Measurements from ENCODE around the gene MPRIP.
"Not testable (repeated sequence)": the region's sequence is repeated elsewhere in the genome, so short reads cannot be mapped to it uniquely, and the experiment has no call there.

Gene MPRIP

GRCh38 chr17:17120294-17120693 lies 78.0 kb downstream of the MPRIP start:
- no peak for FAIRE-seq

DNA sequence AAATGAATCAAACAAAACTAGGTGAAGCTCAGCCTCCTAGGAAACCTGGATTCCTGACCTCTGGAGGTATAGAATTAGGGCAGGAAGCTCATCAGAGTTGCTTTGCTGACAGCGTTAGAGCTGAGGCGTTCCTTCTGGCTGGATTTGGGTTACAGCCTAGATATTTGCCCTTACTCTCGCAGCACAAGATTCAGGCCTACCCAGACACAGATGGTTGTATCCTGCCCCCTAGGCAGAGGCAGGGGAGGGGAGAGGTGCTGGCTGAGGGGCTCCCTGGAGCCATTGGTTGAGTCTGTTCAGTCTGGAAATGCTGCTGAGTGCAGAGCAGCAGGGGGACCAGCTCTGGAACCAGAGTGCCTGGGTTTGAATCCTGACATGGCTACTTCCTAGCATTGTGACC lies 78.4 kb downstream of the MPRIP start:
- DNase-seq (ENCODE audit: extremely low spot score, insufficient read length, low read depth): no peak
- FAIRE-seq: no peak

More at GRCh38 chr17:17120294-17120693, 78.0 kb downstream of the MPRIP start:
- DNase-seq (ENCODE audit: extremely low spot score, insufficient read length, low read depth): no peak

DNA sequence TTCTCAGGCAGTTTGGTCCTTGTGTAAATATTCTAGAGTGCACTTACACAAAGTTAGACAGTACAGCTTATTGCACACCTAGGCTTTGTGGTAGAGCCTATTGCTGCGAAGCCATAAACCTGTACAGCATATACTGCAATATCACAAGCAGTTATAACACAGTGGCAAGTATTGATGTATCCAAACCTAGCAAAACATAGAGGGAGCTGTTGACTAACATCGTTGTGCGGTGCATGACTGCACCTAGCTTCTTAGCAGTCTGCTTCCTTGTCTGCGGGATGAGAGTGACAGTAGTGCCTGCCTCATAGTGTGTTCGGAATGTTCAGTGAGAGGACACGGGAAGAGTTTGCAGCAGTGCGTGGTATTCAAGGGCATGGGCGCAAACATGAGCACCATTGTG lies 78.9 kb downstream of the MPRIP start:
- FAIRE-seq (no peak), DNase-seq (ENCODE audit: extremely low spot score, insufficient read length, low read depth) (no peak)

GRCh38 chr17:17122781-17123483 lies 80.7 kb downstream of the MPRIP start:
- FAIRE-seq (no peak), DNase-seq (ENCODE audit: extremely low spot score, insufficient read length, low read depth) (no peak)

GRCh38 chr17:17124341-17124740 lies 82.1 kb downstream of the MPRIP start:
- DNase-seq (ENCODE audit: extremely low spot score, insufficient read length, low read depth) (no peak), FAIRE-seq (no peak)

DNA sequence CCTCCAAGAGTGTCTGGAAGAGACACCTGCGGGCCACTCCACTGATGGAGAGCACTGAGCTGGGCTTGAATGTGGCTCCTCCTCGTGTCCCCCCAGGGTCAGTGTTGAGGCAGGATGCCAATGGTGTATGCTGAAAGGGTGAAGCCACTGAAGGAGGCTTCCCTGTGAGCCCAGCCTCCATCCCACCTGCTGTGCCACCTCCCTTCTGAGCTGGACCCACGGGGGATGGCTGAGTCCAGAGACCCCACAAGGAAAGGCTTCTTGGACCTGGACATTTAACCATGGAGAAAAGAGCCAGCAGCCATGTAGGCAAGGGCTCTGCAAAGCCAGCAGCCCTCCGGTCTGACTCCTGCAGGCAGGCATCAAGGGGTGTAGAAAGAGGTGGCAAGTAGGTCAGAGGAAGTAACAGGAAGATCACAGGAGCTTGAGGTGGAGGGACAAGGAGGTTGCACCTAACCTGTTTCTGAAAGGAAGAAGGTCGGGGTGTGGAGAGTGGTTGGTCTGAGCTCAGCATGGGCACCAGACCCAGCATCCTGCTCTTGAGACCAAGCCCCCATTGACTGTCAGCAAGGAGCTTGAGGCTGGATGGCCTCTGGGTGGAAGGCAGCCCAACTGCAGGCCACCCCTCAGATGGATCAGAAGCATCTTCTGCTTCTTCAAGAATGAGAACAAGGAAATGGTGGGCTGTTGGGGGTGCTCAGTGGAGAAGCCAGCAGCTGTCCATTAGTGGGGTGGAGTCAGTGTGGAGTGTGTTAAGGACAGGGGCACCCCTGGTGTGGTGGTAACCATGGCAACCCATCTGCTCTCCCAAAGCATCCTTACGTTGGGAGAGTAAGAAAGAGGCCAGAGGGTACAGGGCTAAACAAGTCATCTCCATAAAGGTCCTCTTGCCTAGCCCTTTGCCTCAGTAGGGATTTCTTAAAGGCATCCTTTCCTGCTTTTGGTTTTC lies 83.2 kb downstream of the MPRIP start:
- DNase-seq (ENCODE audit: extremely low spot score, insufficient read length, low read depth): no peak
- FAIRE-seq: no peak

GRCh38 chr17:17126131-17127110 lies 84.2 kb downstream of the MPRIP start:
- no peak for DNase-seq (ENCODE audit: extremely low spot score, insufficient read length, low read depth)

DNA sequence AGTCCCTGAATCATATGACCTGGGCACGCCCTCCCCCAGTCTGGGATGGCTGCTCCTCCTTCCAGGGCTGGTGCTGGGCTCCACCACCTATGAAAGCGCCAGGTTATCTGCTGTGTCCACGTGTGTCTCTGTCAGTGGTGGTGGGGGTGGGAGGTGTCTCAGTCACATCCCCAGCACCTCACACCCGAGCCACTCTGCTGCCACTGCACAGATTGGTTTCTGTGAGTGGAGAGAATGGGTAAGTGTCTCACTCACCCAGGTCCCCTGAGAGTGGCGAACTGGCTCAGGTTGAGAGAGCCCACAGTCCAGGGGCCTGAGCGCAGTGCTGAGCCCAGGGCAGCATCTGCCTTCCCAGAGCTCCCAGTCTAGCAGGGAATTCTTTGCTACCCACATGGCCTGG lies 84.9 kb downstream of the MPRIP start:
- no peak for DNase-seq (ENCODE audit: extremely low spot score, insufficient read length, low read depth)
- no peak for FAIRE-seq

More at GRCh38 chr17:17126131-17127110, 84.2 kb downstream of the MPRIP start:
- no peak for FAIRE-seq

GRCh38 chr17:17127730-17128291 lies 85.6 kb downstream of the MPRIP start:
- FAIRE-seq: no peak
- no peak for DNase-seq (ENCODE audit: extremely low spot score, insufficient read length, low read depth)

DNA sequence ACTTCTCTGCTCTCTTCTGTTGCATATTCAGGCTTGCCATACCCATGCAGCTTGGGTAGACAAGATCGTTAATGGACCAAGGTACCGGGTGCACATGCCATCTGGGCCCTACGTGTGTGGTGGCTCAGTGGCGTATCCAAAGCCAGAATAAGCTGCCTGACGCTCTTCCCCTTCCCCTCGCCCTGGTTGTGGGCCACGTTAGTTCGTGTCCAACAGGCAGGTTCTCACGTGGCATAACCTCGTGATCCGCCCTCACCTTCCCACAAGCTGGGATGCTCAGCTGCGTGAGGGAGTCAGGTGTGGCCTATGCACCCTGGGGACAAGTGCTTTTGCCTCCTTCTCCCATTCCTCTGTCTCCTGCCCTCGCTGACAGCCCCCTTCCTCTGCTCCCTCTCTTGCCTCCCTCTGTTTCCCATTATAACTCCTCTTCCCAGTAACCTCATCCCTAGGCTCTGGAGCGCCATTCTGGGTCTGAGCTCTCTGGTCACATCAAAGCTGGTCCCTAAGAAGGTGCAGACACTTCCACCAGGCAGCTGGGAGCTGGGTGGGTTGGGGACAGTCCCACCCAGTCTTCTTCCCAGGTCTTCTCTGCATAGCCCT lies 86.3 kb downstream of the MPRIP start:
- FAIRE-seq: no peak

GRCh38 chr17:17129466-17129865 lies 87.2 kb downstream of the MPRIP start:
- no peak for DNase-seq (ENCODE audit: extremely low spot score, insufficient read length, low read depth)
- no peak for FAIRE-seq

More for the DNA sequence above, 86.3 kb downstream of the MPRIP start:
- DNase-seq (ENCODE audit: extremely low spot score, insufficient read length, low read depth): no peak

DNA sequence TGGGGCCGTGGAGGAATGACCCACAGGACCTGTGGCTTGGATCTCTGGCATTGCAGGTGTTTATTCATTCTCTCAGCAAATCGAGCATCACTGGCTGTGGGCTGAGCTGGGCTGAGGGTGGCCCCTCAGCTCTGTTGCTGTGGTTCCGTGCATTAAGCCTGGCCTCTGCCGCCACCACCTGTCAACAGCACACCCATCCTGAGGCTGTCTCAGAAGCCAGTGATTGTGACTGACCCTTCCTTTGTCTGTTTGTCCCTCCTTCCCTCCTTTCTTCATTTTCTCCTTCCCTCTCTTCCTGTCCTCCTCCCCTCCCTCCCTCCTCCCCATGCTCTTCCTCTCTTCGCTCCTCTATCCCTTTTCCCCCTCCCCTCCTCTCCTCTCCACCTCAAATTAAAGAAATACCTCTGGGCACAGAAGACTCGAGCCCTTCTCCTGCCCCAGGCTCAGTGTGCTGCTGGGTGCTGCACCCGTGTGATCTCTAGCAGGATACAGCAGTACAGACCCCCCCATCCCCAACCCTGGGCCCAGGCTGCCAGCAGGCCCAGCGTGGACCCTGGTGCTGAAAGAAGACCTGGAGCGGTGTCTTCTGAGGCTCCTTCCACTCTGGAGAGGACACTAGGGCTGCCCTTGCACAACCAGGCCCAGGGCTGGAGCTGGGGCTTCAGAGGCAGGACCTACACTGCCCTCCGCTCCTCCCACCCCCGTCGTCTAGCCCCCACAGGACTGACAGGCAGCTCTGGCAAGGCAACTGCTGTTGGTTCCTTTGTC lies 88.0 kb downstream of the MPRIP start:
- FAIRE-seq (no peak), DNase-seq (ENCODE audit: extremely low spot score, insufficient read length, low read depth) (no peak)

GRCh38 chr17:17131839-17132238 lies 89.6 kb downstream of the MPRIP start:
- DNase-seq (ENCODE audit: extremely low spot score, insufficient read length, low read depth) (no peak), FAIRE-seq (no peak)

DNA sequence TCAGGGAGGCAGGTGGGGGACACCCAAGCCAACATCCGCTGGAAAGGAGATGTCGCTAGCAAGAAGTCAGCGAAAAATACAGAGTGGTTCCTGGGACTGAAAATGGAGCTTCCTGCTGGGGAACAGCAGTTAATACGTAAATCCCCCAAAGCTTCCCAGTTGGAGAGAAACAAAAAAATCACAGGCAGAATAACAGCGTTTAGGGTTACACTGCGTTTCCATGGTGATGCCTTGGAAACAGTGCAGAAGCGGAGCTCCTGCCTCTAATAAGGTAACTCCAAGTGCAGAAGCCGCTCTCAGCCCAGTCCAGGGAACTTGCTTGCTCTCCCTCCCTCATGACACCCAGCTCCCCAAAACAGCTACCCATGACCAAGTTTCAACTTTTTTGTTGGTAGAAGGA lies 90.5 kb downstream of the MPRIP start:
- DNase-seq (ENCODE audit: extremely low spot score, insufficient read length, low read depth) (no peak), FAIRE-seq (no peak)

GRCh38 chr17:17134051-17134956 lies 92.0 kb downstream of the MPRIP start:
- DNase-seq (ENCODE audit: extremely low spot score, insufficient read length, low read depth) (no peak), FAIRE-seq (no peak)

- no peak for FAIRE-seq
- DNase-seq (ENCODE audit: extremely low spot score, insufficient read length, low read depth): no peak
These were observed 92.7 kb downstream of the MPRIP start for GRCh38 chr17:17134957-17135333.

GRCh38 chr17:17136221-17136620 lies 94.0 kb downstream of the MPRIP start:
- not testable (repeated sequence) for DNase-seq (ENCODE audit: extremely low spot score, insufficient read length, low read depth); FAIRE-seq
